CD14-positive monocyte (primary cell): Measurements from ENCODE around the gene ERI2. TPM values are rescaled to one million over a fixed set of nuclear protein-coding genes. Genes with fewer than 3 reads are reported as not detected.
A peak's percentile ranks its signal among the peaks of the same experiment; 100 is the strongest.

Experiments used
- DNase-seq, 3 donors: peaks; one replicate each; pipeline ENCODE4 v3.0.0-alpha.2; 2011 to 2022
- H2AFZ ChIP-seq: 2 replicates; pipeline ENCODE4 v1.6.0; 2012; ENCODE audit warnings: mild to moderate bottlenecking, low read depth, low read length, inconsistent platforms; ENCODE audit not compliant: insufficient read depth, poor library complexity, severe bottlenecking
- H3K27ac ChIP-seq, 2 donors: 1 replicate in 1 of 2; 2 replicates in 1 of 2; pipeline ENCODE4 v1.5.1; 2012 to 2013; ENCODE audit warnings: low read length in 2 of 2, control low read depth in 1 of 2, inconsistent platforms in 1 of 2, low read depth in 1 of 2, mild to moderate bottlenecking in 1 of 2
- H3K27me3 ChIP-seq, 2 donors: one replicate each; pipeline versions ENCODE4 v1.6.0 to v1.6.1; 2011 to 2013; ENCODE audit warnings: low read length in 2 of 2; ENCODE audit not compliant: control insufficient read depth in 2 of 2, insufficient read depth in 2 of 2
- H3K36me3 ChIP-seq, 2 donors: replicated peaks in 1 of 2; 1 replicate in 1 of 2; 2 replicates in 1 of 2; pipeline versions ENCODE4 v1.5.1 to v1.6.1; 2012 to 2013; ENCODE audit warnings: low read length in 2 of 2, control low read depth in 1 of 2, inconsistent platforms in 1 of 2, mild to moderate bottlenecking in 1 of 2; ENCODE audit not compliant: insufficient read depth in 2 of 2, control insufficient read depth in 1 of 2
- H3K4me1 ChIP-seq, 2 donors: 1 replicate in 1 of 2; 2 replicates in 1 of 2; pipeline versions ENCODE4 v1.5.1 to v1.6.1; 2012 to 2013; ENCODE audit warnings: low read length in 2 of 2, control low read depth in 1 of 2, inconsistent platforms in 1 of 2, mild to moderate bottlenecking in 1 of 2, moderate library complexity in 1 of 2; ENCODE audit not compliant: insufficient read depth in 2 of 2, control insufficient read depth in 1 of 2
- H3K4me2 ChIP-seq: replicated peaks from 2 replicates; pipeline ENCODE3; 2012; ENCODE audit warnings: low read length, moderate library complexity, mild to moderate bottlenecking; ENCODE audit not compliant: poor library complexity, severe bottlenecking; ENCODE audit errors: extremely low read depth
- H3K4me3 ChIP-seq, 3 experiments: fragments of 200-600 bp in 1 of 3; sonication (generic) in 1 of 3; replicated peaks in 1 of 3; 1 replicate in 2 of 3; 2 replicates in 1 of 3; pipeline ENCODE4 v1.5.1; 2011 to 2013; ENCODE audit warnings: low read length in 3 of 3, mild to moderate bottlenecking in 3 of 3, control low read depth in 2 of 3, low read depth in 2 of 3, inconsistent platforms in 1 of 3, moderate library complexity in 1 of 3
- H3K79me2 ChIP-seq: 2 replicates; pipeline ENCODE4 v1.6.0; 2012; ENCODE audit warnings: mild to moderate bottlenecking, control low read depth, inconsistent platforms, low read length, moderate library complexity; ENCODE audit not compliant: insufficient read depth
- H3K9ac ChIP-seq: 2 replicates; pipeline ENCODE4 v1.6.0; 2017; ENCODE audit warnings: low read length, mild to moderate bottlenecking; ENCODE audit not compliant: insufficient read depth, poor library complexity, severe bottlenecking
- H3K9me3 ChIP-seq, 2 donors: replicated peaks in 1 of 2; 1 replicate in 1 of 2; 2 replicates in 1 of 2; pipeline versions ENCODE4 v1.5.1 to v1.6.1; 2012 to 2013; ENCODE audit warnings: low read length in 2 of 2, control low read depth in 1 of 2; ENCODE audit not compliant: control insufficient read depth in 1 of 2, insufficient read depth in 1 of 2
- H4K20me1 ChIP-seq: 2 replicates; pipeline ENCODE4 v1.6.0; 2012; ENCODE audit warnings: mild to moderate bottlenecking, low read length, control low read depth, moderate library complexity; ENCODE audit not compliant: insufficient read depth
- H3K27ac Mint-ChIP-seq, 7 donors: one replicate each; pipeline ENCODE4 v1.8.0; 2020; ENCODE audit warnings: mild to moderate bottlenecking in 7 of 7, mixed read lengths in 7 of 7, moderate library complexity in 6 of 7, inconsistent platforms in 2 of 7
- H3K27me3 Mint-ChIP-seq, 3 donors: one replicate each; pipeline ENCODE4 v1.8.0; 2021 to 2022; ENCODE audit warnings: low read depth in 3 of 3, mild to moderate bottlenecking in 3 of 3, mixed read lengths in 3 of 3, moderate library complexity in 3 of 3, inconsistent platforms in 1 of 3
- H3K36me3 Mint-ChIP-seq, 2 donors: one replicate each; pipeline ENCODE4 v1.8.0; 2020; ENCODE audit warnings: mixed read lengths in 2 of 2, inconsistent platforms in 1 of 2, mild to moderate bottlenecking in 1 of 2
- H3K4me1 Mint-ChIP-seq: one replicate; pipeline ENCODE4 v1.8.0; 2020; ENCODE audit warnings: mild to moderate bottlenecking, mixed read lengths
- H3K4me3 Mint-ChIP-seq, 2 donors: one replicate each; pipeline ENCODE4 v1.8.0; 2020; ENCODE audit warnings: mild to moderate bottlenecking in 2 of 2, mixed read lengths in 2 of 2, moderate library complexity in 1 of 2
- H3K9me3 Mint-ChIP-seq, 7 donors: one replicate each; pipeline ENCODE4 v1.8.0; 2020 to 2022; ENCODE audit warnings: mixed read lengths in 7 of 7, mild to moderate bottlenecking in 6 of 7, moderate library complexity in 6 of 7, inconsistent platforms in 2 of 7
- WGBS: methylation state at CpG from one replicate; pipeline ENCODE4 v1.1.5; 2013; ENCODE audit warnings: missing lambda C conversion rate; ENCODE audit not compliant: insufficient coverage; 5-methylcytosine and 5-hydroxymethylcytosine counted together
- intact Hi-C, 2 donors: fragments of 100-400 bp; cut with micrococcal nuclease; formaldehyde crosslinking; loops; one replicate each; pipeline versions ENCODE4 v1.15.0 to v1.15.1; 2023
- polyA plus RNA-seq, 3 donors: library from polyadenylated mRNA; depleted of rRNA in 1 of 3; unstranded in 2 of 3; stranded (reverse) in 1 of 3; fragments of 300-500 nt in 2 of 3; fragments of >200 nt in 1 of 3; fragmentation: Illumina TruSeq in 2 of 3; gene quantifications; 1 replicate in 2 of 3; 2 replicates in 1 of 3; pipeline ENCODE4 v1.2.3, GENCODE V29; 2012 to 2021
- TF ChIP-seq, protein P1 (sequence below): fragments of 200-600 bp; IDR thresholded peaks from one replicate; pipeline ENCODE4 v1.8.0; 2022; ENCODE audit warnings: antibody characterized with exemption, mild to moderate bottlenecking

Gene ERI2
- polyA plus RNA-seq, 3 donors = 4.0 to 10.5 (median 10.4) TPM

DNA sequence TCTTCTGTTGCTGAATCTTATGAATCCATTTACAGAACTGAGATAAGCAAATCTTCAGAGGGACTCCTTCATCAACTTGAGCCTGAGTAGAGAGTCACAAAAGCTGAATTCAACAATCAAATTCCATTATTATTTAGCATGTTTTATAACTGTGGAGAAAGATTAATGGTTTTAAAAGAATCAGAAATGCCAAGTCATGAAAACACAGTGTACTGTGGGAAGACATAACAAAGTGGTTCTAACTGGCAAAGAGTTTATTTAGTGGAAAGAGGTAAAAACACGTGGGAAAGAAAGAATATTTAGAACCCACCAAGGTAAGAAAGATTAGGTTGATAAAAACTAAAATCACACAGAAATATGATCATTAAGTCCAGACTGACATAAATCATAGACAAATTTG is 5.0 kb downstream of the ERI2 start:
- peaks cover 9% of the 10 kb centered on the region for H3K79me2 ChIP-seq
- H3K27me3 Mint-ChIP-seq = no peaks in the 10 kb centered on the region

DNA sequence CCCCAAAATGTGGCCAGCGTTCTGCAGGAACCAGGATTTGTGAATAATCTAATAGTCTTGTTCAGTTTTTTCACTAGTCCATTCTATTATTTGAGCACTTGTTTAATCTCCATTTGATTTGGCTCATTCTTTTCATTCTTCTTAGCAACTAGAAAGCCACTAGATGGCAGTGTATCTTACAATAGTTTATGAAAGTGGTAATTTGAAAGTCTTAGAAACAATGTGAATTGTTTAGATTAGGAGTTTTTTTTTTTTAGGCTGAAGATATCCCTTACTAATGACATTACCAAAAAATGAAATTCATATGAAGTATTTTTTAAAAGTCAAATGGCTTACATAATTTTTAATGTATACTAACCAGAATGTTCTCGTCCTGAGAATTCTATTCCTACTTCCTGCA is 6.7 kb downstream of the ERI2 start:
- Histone ChIP-seq H2AFZ (no peak overlapping the region), H3K27me3 (no peaks in the 10 kb centered on the region), H3K4me1 (no peaks in the 10 kb centered on the region), H3K36me3 (peaks cover 42 to 73% of the 10 kb centered on the region in 2 donors), H3K27ac (no peak overlapping the region), H3K79me2 (peaks cover 9% of the 10 kb centered on the region), H3K9me3 (no peaks in the 10 kb centered on the region), H3K4me3 (no peak overlapping the region), H4K20me1 (no peaks in the 10 kb centered on the region), H3K9ac (no peak overlapping the region), H3K4me2 (no peak overlapping the region)
- WGBS = no CpG with 5 or more reads among the region's 2 CpGs
- H3K4me3 Mint-ChIP-seq = no peak overlapping the region
- no peaks in the 10 kb centered on the region for H3K4me1 Mint-ChIP-seq
- intact Hi-C loops = no loop called here
- TF ChIP-seq, protein P1, sequence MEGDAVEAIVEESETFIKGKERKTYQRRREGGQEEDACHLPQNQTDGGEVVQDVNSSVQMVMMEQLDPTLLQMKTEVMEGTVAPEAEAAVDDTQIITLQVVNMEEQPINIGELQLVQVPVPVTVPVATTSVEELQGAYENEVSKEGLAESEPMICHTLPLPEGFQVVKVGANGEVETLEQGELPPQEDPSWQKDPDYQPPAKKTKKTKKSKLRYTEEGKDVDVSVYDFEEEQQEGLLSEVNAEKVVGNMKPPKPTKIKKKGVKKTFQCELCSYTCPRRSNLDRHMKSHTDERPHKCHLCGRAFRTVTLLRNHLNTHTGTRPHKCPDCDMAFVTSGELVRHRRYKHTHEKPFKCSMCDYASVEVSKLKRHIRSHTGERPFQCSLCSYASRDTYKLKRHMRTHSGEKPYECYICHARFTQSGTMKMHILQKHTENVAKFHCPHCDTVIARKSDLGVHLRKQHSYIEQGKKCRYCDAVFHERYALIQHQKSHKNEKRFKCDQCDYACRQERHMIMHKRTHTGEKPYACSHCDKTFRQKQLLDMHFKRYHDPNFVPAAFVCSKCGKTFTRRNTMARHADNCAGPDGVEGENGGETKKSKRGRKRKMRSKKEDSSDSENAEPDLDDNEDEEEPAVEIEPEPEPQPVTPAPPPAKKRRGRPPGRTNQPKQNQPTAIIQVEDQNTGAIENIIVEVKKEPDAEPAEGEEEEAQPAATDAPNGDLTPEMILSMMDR = peak; percentile 46
- H3K27ac Mint-ChIP-seq = no peak overlapping the region
- no peaks in the 10 kb centered on the region for H3K9me3 Mint-ChIP-seq
- no peaks in the 10 kb centered on the region for H3K27me3 Mint-ChIP-seq
- peak in 1 of 3 donors; percentile 34 for DNase-seq
- H3K36me3 Mint-ChIP-seq = peaks cover 34 to 38% of the 10 kb centered on the region in 2 donors

More for the DNA sequence above, 5.0 kb downstream of the ERI2 start:
- no peak overlapping the region for H3K4me3 Mint-ChIP-seq
- Histone ChIP-seq H3K27ac (no peak overlapping the region), H2AFZ (no peak overlapping the region), H3K4me2 (no peak overlapping the region), H3K4me3 (no peak overlapping the region), H3K36me3 (peaks cover 36 to 56% of the 10 kb centered on the region in 2 donors), H3K9me3 (no peaks in the 10 kb centered on the region), H3K9ac (no peak overlapping the region), H3K27me3 (no peaks in the 10 kb centered on the region), H3K4me1 (peaks cover 9 to 15% of the 10 kb centered on the region in 2 donors), H4K20me1 (no peaks in the 10 kb centered on the region)
- no peak overlapping the region for H3K27ac Mint-ChIP-seq
- WGBS = no CpG with 5 or more reads among the region's 1 CpG
- TF ChIP-seq, protein P1 = no peak
- DNase-seq = no peak
- peaks cover 27 to 35% of the 10 kb centered on the region in 2 donors for H3K36me3 Mint-ChIP-seq
- no peaks in the 10 kb centered on the region for H3K9me3 Mint-ChIP-seq
- intact Hi-C loops = loop anchor here in 1 of 2 donors (5.0 kb wide), 1 partner anchor 281 kb away; no protein-coding TSS in a partner anchor
- peaks cover 11% of the 10 kb centered on the region for H3K4me1 Mint-ChIP-seq
